ENCODE measurements around the gene FRMD4B.
"Not testable (repeated sequence)": the region's sequence is repeated elsewhere in the genome, so short reads cannot be mapped to it uniquely, and the experiment has no call there.

FRMD4B gene

GRCh38 chr3:69240651-69241568 is 145.0 kb downstream of the FRMD4B start:
- DNase-seq (ENCODE audit: low read depth), result no peak

- no peak for DNase-seq (ENCODE audit: low read depth)
Observed at GRCh38 chr3:69239063-69239462, 146.8 kb downstream of the FRMD4B start.

DNA sequence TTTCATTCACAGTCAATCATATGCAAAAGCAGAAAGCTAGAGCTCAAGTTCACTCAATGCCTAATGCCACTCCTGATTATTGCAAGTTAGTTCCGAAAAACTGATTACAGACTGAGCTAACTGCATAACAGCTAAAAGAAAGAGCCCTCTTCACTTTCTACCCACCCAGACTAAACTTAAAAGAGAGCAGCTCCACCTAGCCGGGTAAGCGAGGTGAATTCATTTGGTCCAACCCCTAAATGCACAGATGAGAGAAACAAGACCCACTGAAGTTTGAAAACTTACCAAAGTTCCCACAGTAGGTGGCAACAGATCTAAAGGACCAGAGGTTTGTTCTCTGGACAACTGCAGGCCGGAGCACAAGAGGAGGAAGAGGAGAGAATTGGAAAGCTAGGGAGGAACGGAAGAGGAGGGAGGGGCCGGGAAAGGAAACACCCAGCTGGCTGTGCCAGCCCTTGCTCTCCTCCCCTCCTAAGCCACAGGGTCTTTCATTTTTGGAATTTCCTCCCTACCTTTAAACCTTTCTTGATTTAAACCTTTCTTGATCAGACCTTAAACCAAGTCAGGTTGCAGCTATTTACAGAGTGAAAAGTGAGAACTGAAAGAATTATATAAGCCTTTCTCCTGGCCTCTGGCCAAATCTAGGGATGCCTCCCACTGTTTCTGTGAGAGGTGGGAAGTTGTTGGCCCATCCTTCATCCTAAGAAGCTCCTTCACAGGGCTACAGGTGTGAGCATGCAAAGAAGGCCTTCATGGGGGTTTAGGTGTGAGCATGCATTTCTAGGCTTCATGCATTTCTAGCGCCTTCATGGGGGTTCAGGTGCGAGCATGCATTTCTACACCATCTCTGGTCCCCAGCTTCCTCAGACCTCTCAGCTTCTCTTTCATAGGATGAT is 148.8 kb downstream of the FRMD4B start:
- DNase-seq (ENCODE audit: low read depth), result no peak

DNA sequence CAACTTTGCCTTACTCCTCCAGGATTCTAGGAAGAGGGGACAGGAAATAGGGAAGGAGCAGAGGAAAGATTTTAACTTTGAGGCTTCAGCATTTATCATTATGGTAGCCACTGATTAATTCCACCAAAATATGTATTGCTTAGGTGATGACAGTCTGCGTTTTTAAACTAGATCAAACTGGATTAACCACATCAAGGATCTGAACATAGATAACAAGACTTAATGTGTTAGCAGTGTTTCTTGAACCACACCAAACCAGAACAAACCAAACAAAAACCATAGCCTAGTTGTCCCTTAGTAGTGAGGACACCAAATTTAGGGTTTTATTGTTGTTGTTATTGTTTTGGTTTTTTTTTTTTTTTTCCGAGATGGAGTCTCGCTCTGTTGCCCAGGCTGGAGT is 150.0 kb downstream of the FRMD4B start:
- DNase-seq (ENCODE audit: low read depth), result no peak

DNA sequence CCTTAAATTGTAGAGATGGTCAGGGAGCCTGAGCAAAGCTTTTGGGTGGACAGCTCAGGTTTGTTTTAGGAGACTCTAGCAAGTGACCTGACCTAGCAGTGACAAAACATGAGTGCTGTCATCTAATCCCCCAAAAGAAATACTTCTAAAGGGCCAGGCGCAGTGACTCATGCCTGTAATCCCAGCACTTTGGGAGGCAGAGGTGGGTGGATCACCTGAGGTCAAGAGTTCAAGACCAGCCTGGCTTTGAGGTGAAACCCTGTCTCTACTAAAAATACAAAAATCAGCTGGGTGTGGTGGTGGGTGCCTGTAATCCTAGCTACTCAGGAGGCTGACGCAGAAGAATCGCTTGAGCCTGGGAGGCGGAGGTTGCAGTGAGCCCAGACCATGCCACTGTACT is 150.7 kb downstream of the FRMD4B start:
- not testable (repeated sequence) for DNase-seq (ENCODE audit: low read depth)

- no peak for DNase-seq (ENCODE audit: low read depth)
Observed at GRCh38 chr3:69232482-69232881, 153.4 kb downstream of the FRMD4B start.

DNA sequence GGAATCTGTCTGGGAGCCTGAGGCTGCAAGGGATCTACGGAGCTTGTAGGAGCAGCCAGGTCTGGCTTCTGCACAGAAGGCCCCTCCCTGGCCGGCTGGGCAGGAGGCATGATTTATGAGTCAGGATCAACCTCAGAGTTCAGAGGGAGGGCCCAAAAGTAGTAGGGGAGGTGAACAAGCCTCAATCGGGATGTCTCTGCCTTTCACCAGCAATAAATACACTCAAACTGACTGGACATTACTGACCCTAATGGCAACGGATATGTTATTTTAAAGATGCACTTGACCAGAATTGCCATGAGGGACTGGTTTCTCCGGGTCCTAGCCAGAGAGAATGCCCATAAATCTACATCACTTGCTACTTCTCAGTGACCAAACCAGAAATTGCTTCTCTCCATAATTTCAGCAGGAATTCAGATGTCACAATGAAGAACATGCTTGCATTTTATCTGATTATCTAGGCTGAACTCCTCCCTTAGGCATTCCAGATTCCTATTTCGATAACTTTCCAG is 153.9 kb downstream of the FRMD4B start:
- no peak for DNase-seq (ENCODE audit: low read depth)

DNA sequence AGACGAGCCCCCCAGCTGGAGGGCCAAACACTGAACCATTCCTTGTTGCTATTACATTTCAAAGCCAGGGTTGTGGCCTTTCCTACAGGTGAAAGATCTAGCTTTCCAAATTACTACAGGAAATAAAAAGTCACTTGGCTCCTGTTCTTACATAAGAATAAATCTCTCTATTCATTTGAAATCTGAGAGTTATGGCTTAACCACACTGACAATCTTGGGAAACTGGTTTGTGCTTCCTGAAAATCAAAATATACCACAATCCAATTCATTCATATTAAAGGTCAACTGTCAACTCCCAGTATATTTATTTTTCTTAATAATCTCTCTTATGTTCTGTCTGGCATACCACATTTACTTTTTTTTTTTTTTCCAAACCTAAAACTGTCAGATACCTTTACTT is 159.8 kb downstream of the FRMD4B start:
- no peak for DNase-seq (ENCODE audit: low read depth)

DNA sequence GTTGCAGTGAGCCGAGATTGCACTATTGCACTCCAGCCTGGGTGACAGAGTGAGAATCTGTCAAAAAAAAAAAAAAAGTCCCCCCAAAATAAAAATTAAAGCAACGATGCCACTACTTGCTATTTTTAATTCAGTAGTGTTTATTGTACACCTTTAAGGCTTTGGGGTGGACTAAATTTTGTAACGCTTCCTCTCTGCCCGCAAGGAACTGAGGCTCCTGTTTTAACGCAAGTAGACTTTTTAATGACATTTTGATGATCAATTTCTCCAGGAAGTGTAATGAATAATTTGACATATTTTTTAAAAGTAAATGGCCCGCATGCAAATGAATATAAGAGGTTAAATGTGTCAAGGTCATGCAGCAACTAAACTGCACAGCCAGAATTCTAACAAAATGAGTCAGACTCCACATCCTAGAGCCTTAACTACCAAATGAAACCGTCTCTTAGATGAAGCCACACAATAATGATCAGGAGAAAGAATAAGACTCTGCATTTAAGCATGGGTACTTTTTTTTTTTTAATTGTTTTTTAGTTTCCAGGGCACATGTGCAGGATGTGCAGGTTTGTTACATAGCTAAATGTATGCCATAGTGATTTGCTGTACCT is 166.7 kb downstream of the FRMD4B start:
- no peak for DNase-seq (ENCODE audit: low read depth)

GRCh38 chr3:69218079-69218478 is 167.8 kb downstream of the FRMD4B start:
- DNase-seq (ENCODE audit: low read depth), result no peak

- no peak for DNase-seq (ENCODE audit: low read depth)
Observed at GRCh38 chr3:69216981-69217380, 168.9 kb downstream of the FRMD4B start.

DNA sequence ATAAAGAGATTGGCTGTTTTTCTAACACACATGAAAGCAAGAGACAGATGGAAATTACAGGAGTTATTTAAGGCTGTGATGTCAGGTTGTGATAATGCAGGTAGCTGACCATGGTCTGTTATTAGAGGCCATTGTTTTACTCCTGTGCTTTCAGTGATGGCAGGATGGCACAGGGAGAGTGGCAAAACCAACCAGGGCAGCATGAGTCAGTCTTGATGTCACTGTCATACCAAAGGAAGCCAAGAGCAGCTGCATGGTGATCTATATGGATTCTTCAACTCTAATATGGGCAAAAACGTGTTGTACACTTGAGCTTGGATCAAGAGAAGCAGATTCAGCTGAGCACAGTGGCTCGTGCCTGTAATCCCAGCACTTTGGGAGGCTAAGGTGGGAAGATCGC is 171.6 kb downstream of the FRMD4B start:
- no peak for DNase-seq (ENCODE audit: low read depth)

DNA sequence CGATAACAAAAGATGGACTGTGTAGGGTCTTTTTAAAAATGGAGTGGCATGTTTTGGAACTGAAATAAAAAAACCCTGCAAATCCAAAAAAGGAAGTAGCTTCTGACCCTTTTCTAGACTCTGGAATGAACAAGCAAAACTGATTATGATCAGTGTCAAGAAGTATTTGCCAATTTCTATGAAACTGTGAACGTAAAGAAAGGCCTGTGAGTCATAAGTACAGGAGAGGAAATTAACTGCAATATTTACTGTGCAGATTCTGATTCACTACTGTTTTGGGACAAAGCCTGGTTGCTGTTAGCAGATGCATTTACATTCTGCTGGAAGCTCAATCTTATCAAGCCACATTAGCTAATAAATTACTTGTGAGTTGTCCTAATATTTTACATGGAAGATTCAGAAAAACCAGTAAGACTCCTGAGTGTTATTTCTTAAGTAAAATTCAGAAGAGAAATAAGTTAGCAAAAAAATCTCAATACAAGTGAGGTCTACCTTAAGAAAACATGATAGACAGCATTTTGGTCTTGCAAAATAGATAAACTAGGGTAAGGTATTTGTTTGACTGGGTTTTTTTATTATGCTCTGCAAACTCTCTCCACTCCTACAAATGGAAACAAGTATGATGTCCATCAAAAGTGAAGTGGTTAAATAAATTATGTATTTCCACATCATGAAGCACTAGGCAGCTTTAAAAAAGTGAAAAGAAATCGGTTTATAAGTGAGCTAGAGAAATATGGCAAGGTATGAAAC is 173.3 kb downstream of the FRMD4B start:
- peak; percentile 25 for DNase-seq (ENCODE audit: low read depth)

- no peak for DNase-seq (ENCODE audit: low read depth)
Observed at GRCh38 chr3:69210068-69210730, 175.7 kb downstream of the FRMD4B start.

- no peak for DNase-seq (ENCODE audit: low read depth)
Observed at GRCh38 chr3:69209413-69209812, 176.5 kb downstream of the FRMD4B start.

GRCh38 chr3:69207031-69207430 is 178.9 kb downstream of the FRMD4B start:
- DNase-seq (ENCODE audit: low read depth), result no peak

DNA sequence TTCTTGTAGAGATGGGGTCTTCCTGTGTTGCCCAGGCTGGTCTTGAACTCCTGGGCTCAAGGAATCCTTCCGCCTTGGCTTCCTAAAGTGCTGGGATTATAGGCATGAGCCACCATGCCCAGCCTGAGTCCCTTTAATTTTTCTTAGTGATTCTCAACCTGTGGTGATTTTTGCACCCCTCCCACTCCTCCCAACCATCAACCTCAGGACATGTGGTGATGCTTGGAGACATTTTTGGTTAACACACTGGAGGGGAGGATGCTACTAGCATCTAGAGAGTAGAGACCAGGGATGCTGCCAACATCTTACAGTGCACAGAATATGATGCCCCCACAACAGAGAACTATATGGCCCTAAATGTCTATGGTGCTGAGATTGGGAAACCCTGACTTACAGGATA is 180.5 kb downstream of the FRMD4B start:
- no peak for DNase-seq (ENCODE audit: low read depth)

DNA sequence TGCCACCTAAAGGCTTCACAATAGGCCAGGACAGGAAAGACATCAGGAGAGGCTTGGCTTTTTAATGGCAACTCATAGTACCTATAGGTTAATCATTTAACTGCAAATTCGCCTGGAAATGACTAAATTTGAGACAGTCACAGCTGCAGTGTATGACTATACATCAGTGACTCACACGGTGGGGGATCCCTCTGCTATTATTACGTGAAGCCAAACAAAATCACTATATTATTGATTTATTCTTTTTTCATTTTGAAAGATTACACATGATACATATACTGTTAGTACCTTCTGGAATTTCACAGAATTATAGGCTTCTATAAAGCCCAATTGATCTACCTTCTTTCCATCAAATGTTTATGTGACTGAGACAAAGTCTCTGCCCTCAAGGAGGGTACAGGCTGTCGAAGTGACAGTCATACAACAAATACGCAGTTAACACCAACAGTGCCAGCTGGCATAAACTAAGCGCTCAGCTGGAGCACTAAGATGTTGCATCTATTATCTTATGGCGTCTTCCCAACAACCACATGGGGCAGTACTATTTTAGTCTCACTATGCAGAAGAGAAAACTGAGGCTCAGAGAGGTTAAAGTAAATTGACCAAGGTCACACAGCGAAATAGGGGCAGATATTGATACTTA is 181.5 kb downstream of the FRMD4B start:
- no peak for DNase-seq (ENCODE audit: low read depth)

GRCh38 chr3:69203631-69204314 is 182.1 kb downstream of the FRMD4B start:
- no peak for DNase-seq (ENCODE audit: low read depth)

GRCh38 chr3:69201658-69202057 is 184.2 kb downstream of the FRMD4B start:
- DNase-seq (ENCODE audit: low read depth), result no peak
